ENCODE results near the gene GPC5. TPM values are rescaled to one million over a fixed set of nuclear protein-coding genes. Genes with fewer than 3 reads are reported as not detected.

GPC5 gene
- total RNA-seq, 1 experiment from 2014 or later = 0.15 TPM

- H3K18ac ChIP-seq (ENCODE audit: insufficient read length, low read depth, low read length) = no peak overlapping the region
- H3K9me3 Mint-ChIP-seq = no peaks in the 10 kb centered on the region
- TF ChIP-seq CTCF (conservative IDR thresholded peaks at IDR 0.05) = no peak
- H2AK5ac ChIP-seq (ENCODE audit: insufficient read length, low read length) = no peak overlapping the region
- H2AFZ ChIP-seq (ENCODE audit: low read length) = no peak overlapping the region
- no peak overlapping the region for H3K56ac ChIP-seq (ENCODE audit: insufficient read length, low read depth, low read length)
- H3K4me3 Mint-ChIP-seq = no peak overlapping the region
- H3K4me2 ChIP-seq (ENCODE audit: insufficient read depth, insufficient read length, low read length) = no peak overlapping the region
- H2BK12ac ChIP-seq (ENCODE audit: insufficient read length, low read depth, low read length) = no peak overlapping the region
- H3K27ac ChIP-seq (ENCODE audit: insufficient read length, low read depth, low read length) = no peak overlapping the region
- no peak overlapping the region for H4K5ac ChIP-seq (ENCODE audit: insufficient read length, low read depth, low read length)
- H3K14ac ChIP-seq (ENCODE audit: insufficient read depth, low read length) = no peak overlapping the region
- H4K8ac ChIP-seq (replicated peaks; ENCODE audit: insufficient read length, low read depth, low read length) = no peak overlapping the region
- no peaks in the 10 kb centered on the region for H3K23me2 ChIP-seq (ENCODE audit: insufficient read length, low read depth, low read length, poor library complexity, severe bottlenecking)
- no peak for DNase-seq
- no peak overlapping the region for H2BK5ac ChIP-seq (ENCODE audit: insufficient read length, low read length)
- H3K36me3 Mint-ChIP-seq (ENCODE audit: insufficient read depth in 1 of 3, low read depth in 3 of 3) = no peaks in the 10 kb centered on the region
- no peak overlapping the region for H4K91ac ChIP-seq (ENCODE audit: insufficient read length, low read depth, low read length)
- no peak overlapping the region for H2BK20ac ChIP-seq (ENCODE audit: low read depth, low read length, poor library complexity, severe bottlenecking)
- peaks cover 9% of the 10 kb centered on the region in 2 experiments for H3K4me1 Mint-ChIP-seq
- H3K4ac ChIP-seq (ENCODE audit: low read depth, low read length) = no peak overlapping the region
- no peak overlapping the region for H3K27ac Mint-ChIP-seq
- H3K27me3 Mint-ChIP-seq (ENCODE audit: low read depth) = no peaks in the 10 kb centered on the region
- H3K9ac ChIP-seq (ENCODE audit: extremely low read depth, insufficient read length, low read length) = no peak overlapping the region
- no peaks in the 10 kb centered on the region for H3K79me2 ChIP-seq (ENCODE audit: insufficient read depth, low read length)
- no peaks in the 10 kb centered on the region for H3K27me3 ChIP-seq (ENCODE audit: insufficient read depth, low read length)
- H3K23ac ChIP-seq (ENCODE audit: insufficient read length, low read depth, low read length) = no peak overlapping the region
- no peak overlapping the region for H2BK15ac ChIP-seq (ENCODE audit: low read depth, low read length)
- no CpG with 5 or more reads among the region's 3 CpGs for WGBS (ENCODE audit: extremely low coverage, insufficient read length, low lambda C conversion rate)
- H4K20me1 ChIP-seq (ENCODE audit: control insufficient read depth, insufficient read depth, insufficient read length) = no peaks in the 10 kb centered on the region
- H3K4me1 ChIP-seq (ENCODE audit: insufficient read depth, low read length) = peaks cover 5% of the 10 kb centered on the region; the same call in 1 of the 2 replicates
- no peaks in the 10 kb centered on the region for H3K79me1 ChIP-seq (ENCODE audit: insufficient read depth, low read depth, low read length, poor library complexity, severe bottlenecking)
- no peak overlapping the region for H2BK120ac ChIP-seq (ENCODE audit: low read depth, low read length, poor library complexity, severe bottlenecking)
- H3T11ph ChIP-seq (ENCODE audit: low read length) = no peak overlapping the region
- H3K9me3 ChIP-seq (ENCODE audit: control insufficient read depth, low read depth, low read length) = no peaks in the 10 kb centered on the region
Measured at GRCh38 chr13:92676246-92676645, 1277.8 kb downstream of the GPC5 start.

All from H9 (cell line).